Stimulated activated effector memory CD8-positive, alpha-beta T cell treated with anti-CD3 and anti-CD28 coated beads, Interleukin-12 subunit alpha, Interleukin-12 subunit beta, amount 100 ng/mL, for 72 hours (primary cell): ENCODE results near the gene WDR12.
"Not testable (repeated sequence)": the region's sequence is repeated elsewhere in the genome, so short reads cannot be mapped to it uniquely, and the experiment has no call there.

ENCODE experiments used
- ATAC-seq: fragments of 150-1000 bp; cut with Tn5 transposase; 2 replicates; pipeline ENCODE4 v1.10.0; 2021
- DNase-seq, 2 donors: peaks; one replicate each; pipeline ENCODE4 v3.0.0; 2021 to 2022; ENCODE audit warnings: low spot score in 2 of 2
- H3K27ac Mint-ChIP-seq: one replicate; pipeline ENCODE4 v1.8.0; 2022; ENCODE audit warnings: mild to moderate bottlenecking, mixed read lengths
- H3K36me3 Mint-ChIP-seq: one replicate; pipeline ENCODE4 v1.8.0; 2022; ENCODE audit warnings: mild to moderate bottlenecking, mixed read lengths
- H3K4me1 Mint-ChIP-seq: one replicate; pipeline ENCODE4 v1.8.0; 2022; ENCODE audit warnings: mixed read lengths
- H3K4me3 Mint-ChIP-seq: one replicate; pipeline ENCODE4 v1.8.0; 2022; ENCODE audit warnings: mild to moderate bottlenecking, mixed read lengths
- H3K9me3 Mint-ChIP-seq: one replicate; pipeline ENCODE4 v1.8.0; 2022; ENCODE audit warnings: mixed read lengths

Gene WDR12

DNA sequence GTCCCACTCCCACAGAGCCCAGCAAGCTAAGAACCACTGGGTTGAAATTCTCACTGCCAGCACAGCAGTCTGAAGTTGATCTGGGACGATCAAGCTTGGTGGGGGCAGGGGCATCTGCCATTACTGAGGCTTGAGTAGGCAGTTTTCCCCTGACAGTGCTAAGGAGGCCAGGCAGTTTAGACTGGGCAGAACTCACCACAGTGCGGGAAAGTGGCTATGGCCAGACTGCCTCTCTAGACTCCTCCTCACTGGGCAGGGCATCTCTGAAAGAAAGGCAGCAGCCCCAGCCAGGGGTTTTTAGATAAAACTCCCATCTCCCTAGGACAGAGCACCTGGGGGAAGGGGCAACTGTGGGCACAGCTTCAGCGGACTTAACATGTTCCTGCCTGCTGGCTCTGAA, 62.1 kb downstream of the WDR12 start:
- H3K27ac Mint-ChIP-seq, H3K4me1 Mint-ChIP-seq, DNase-seq, H3K9me3 Mint-ChIP-seq, ATAC-seq, H3K36me3 Mint-ChIP-seq: not testable (repeated sequence)
- peak overlapping the region; percentile 22 for H3K4me3 Mint-ChIP-seq

DNA sequence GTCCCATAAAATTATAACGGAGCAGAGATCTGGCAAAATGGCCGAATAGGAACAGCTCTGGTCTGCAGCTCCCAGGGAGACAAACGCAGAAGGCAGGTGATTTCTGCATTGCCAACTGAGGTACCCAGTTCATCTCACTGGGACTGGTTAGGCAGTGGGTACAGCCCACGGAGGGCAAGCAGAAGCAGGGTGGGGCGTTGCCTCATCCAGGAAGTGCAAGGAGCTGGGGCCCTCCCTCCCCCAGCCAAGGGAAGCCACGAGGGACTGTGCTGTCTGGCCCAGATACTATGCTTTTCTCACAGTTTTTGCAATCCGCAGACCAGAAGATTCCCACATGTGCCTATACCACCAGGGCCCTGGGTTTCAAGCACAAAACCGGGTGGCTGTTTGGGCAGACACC, 62.7 kb downstream of the WDR12 start:
- H3K4me3 Mint-ChIP-seq = peak overlapping the region; percentile 22
- no peak overlapping the region for H3K27ac Mint-ChIP-seq
- DNase-seq = no peak
- no peak for ATAC-seq
- H3K36me3 Mint-ChIP-seq = no peaks in the 10 kb centered on the region
- H3K9me3 Mint-ChIP-seq = no peaks in the 10 kb centered on the region
- H3K4me1 Mint-ChIP-seq = no peaks in the 10 kb centered on the region

DNA sequence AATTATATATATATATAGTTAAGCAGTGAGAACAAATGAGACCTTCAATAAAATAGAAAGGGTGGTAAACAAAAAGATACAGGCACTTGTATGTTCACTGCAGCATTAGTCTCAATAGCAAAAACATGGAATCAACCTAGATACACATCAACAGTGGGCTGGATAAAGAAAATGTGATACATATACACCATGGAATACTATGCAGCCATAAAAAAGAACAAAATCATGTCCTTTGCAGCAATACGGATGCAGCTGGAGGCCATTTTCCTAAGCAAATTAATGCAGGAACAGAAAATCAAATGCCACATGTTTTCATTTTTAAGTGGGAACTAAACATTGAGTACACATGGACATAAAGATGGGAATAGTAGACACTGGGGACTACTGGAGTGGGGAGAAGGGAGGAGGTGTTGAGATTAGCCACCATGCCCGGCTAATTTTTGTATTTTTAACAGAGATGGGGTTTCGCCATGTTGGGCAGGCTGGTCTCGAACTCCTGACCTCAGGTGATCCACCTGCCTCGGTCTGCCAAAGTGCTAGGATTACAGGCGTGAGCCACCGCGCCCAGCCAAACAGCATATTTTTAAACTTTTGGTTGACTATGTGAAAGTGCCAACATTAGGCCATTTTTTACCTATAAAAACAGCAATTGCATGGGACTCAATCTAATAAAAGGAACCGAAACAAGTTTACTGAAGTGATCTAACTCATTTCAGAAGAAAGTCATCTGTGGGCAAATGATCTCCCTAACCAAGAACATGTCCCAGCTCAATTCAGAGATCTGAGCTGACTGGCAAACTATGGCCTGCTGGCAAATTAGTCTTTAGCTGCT, 63.6 kb downstream of the WDR12 start:
- H3K36me3 Mint-ChIP-seq = no peaks in the 10 kb centered on the region
- no peak overlapping the region for H3K4me3 Mint-ChIP-seq
- H3K9me3 Mint-ChIP-seq = no peaks in the 10 kb centered on the region
- no peaks in the 10 kb centered on the region for H3K4me1 Mint-ChIP-seq
- DNase-seq (no peak), ATAC-seq (no peak)
- no peak overlapping the region for H3K27ac Mint-ChIP-seq

DNA sequence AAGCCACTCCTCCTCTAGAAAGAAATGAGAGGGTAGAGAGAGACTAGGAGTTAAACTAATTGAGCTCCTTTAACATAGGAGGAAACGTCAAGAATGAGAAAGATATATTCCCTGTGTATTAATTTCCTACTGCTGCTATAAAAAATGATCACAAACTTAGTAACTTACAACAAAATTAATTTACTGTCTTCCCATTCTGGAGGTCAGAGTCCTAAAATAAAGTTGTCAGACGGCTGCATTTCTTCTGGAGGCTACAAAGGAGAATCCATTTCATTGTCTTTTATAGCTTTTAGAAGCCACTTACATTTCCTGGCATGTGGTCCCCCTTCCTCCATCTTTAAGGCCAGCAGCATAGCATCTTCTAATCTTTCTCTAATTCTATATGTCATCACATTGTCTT, 66.8 kb downstream of the WDR12 start:
- DNase-seq = no peak
- Mint-ChIP-seq H3K4me1 (peaks cover 7% of the 10 kb centered on the region), H3K4me3 (no peak overlapping the region), H3K36me3 (no peaks in the 10 kb centered on the region), H3K27ac (no peak overlapping the region), H3K9me3 (peaks cover 7% of the 10 kb centered on the region)
- no peak for ATAC-seq

DNA sequence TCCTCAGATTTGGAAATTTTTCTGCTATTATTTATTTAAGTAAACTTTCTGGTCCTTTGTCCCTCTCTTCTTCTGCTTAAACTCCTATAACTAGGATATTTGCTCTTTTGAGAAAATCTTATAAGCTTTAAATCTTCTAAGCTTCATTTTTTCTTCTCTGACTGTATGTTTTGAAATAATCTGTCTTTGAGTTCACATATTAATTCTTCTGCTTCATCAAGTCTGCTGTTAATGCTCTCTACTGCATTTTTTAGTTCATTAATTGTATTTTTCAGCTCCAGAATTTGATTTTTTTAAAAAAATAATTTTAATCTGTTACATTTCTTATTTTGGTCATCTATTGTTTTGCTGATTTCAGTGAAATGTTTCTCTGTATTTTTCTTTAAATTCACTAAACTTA, 68.8 kb downstream of the WDR12 start:
- ATAC-seq = no peak
- no peak for DNase-seq
- peaks cover 7% of the 10 kb centered on the region for H3K4me1 Mint-ChIP-seq
- peaks cover 7% of the 10 kb centered on the region for H3K9me3 Mint-ChIP-seq
- H3K4me3 Mint-ChIP-seq = no peak overlapping the region
- H3K27ac Mint-ChIP-seq = no peak overlapping the region
- H3K36me3 Mint-ChIP-seq = no peaks in the 10 kb centered on the region

DNA sequence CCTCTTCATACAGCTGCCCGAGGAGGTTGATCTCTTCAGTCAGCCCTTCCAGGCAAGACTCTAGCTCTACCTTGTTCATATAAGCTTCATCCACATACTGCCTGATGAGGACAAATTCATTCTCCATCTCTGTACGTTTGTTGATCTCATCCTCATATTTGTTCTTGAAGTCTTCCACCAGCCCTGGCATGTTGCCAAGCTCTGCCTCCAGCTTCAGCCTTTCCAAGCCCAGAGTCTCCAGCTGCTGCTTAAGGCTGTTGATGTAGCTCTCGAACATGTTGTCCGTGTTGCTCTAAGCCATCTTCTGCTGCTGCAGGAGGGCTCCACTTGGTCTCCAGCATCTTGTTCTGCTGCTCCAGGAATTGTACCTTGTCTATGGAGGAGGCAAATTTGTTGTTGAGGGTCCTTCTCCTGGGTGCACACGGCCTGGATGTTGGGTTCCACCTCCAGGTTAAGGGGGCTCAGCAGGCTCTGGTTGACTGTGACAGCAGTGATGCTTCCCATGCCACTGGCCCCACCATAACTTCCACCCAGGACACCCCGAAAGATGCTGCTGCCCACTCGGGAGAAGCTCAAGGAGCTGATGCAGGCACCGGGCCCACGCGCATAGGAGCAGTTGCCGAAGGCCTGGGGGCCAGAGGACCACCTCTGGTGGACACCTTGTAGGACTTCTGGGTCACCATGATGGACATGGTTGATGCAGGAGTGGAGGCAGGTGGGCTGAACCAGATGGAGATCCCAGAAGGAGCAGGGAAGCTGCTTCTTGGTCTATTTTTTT, 70.2 kb downstream of the WDR12 start:
- Mint-ChIP-seq H3K4me3 (no peak overlapping the region), H3K36me3 (no peaks in the 10 kb centered on the region), H3K9me3 (peaks cover 7% of the 10 kb centered on the region), H3K4me1 (peaks cover 7% of the 10 kb centered on the region), H3K27ac (no peak overlapping the region)
- DNase-seq (no peak), ATAC-seq (no peak)

DNA sequence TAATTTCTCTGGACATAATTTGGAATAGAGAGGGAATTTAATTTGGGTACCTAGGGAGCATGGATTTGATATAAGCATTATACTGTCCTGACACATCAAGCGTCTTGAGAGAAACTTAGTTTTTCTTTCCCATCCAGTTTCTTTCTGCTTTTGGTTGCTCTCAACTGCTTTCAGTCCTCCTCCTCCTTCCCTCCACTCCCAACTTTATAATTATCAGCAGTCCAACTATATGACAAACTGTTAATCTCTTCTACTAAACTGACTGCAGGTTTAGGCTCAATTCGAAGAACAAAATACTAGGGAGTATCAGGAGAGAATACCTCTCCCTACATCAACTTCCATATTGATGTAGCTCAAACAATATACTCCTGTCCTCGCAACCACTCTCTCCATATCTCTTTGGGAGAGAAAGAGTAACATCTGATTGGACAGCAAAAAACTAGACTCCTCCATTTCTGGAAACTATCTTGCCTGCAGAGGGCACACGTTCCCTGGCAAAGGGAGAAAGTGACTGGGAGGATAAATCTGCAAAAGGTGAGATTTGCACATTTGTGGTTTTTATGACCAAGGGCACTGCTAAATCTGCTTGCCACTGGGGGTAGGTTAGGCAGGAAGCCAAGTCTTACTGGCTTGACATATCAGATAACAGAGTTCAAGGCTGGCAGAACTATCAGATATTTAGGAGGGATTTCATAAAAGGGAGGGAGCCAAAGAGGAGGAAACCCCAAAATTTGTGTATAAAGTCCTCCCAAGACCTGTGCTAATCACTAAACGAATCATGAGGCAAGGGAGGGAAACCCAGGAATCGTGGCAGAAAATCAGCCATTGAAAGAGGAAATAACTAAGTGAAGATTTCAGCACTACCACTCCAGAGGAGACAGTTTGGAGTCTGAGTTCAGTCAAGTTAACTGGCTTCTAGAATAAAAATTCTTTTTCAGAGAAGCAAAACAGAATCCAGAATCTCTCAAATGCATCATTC, 79.9 kb downstream of the WDR12 start:
- no peak overlapping the region for H3K27ac Mint-ChIP-seq

DNA sequence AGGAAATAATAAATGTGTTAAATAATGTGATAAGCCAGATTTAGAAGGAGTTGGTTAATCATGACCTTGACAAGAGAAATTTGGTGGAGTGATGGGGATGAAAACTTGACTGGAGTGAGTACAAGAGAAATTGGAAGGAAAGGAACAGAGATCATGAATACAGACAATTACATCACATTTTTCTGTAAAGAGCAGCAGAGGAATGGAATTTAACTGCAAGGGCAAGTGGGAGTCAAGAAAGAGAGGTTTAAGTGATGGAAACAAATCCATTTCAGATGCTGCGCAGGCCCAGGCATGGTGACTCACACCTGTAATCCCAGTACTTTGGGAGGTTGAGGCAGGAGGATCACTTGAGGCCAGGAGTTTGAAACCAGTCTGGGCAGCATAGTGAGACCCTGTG, 86.6 kb downstream of the WDR12 start:
- Mint-ChIP-seq H3K4me1 (no peaks in the 10 kb centered on the region), H3K27ac (no peak overlapping the region), H3K9me3 (no peaks in the 10 kb centered on the region), H3K4me3 (no peak overlapping the region), H3K36me3 (no peaks in the 10 kb centered on the region)
- ATAC-seq (no peak), DNase-seq (no peak)

More for the DNA sequence above, 79.9 kb downstream of the WDR12 start:
- peak in 1 of 2 donors; percentile 56 for DNase-seq
- Mint-ChIP-seq H3K36me3 (no peaks in the 10 kb centered on the region), H3K9me3 (no peaks in the 10 kb centered on the region), H3K4me1 (peaks cover 10% of the 10 kb centered on the region), H3K4me3 (no peak overlapping the region)
- peak; percentile 81 for ATAC-seq
